BLaER1 (cell line): ENCODE results near the gene BCAS1.
A peak's percentile ranks its signal among the peaks of the same experiment; 100 is the strongest.

Source experiments
- H3K27ac ChIP-seq: shearing (Covaris generic); formaldehyde crosslinking; 2 replicates; pipeline ENCODE4 v1.8.1; 2022
- H3K27me3 ChIP-seq: shearing (Covaris generic); formaldehyde crosslinking; 2 replicates; pipeline ENCODE4 v1.8.1; 2022
- H3K36me3 ChIP-seq: shearing (Covaris generic); formaldehyde crosslinking; 2 replicates; pipeline ENCODE4 v1.8.1; 2022
- H3K4me1 ChIP-seq: shearing (Covaris generic); formaldehyde crosslinking; 2 replicates; pipeline ENCODE4 v1.8.1; 2022
- H3K4me2 ChIP-seq: shearing (Covaris generic); formaldehyde crosslinking; 2 replicates; pipeline ENCODE4 v1.8.1; 2022
- H3K4me3 ChIP-seq: shearing (Covaris generic); formaldehyde crosslinking; 2 replicates; pipeline ENCODE4 v1.8.1; 2022
- H3K9ac ChIP-seq: shearing (Covaris generic); formaldehyde crosslinking; 2 replicates; pipeline ENCODE4 v1.8.1; 2022
- H3K9me3 ChIP-seq: shearing (Covaris generic); formaldehyde crosslinking; 2 replicates; pipeline ENCODE4 v1.8.1; 2022
- H4K20me1 ChIP-seq: shearing (Covaris generic); formaldehyde crosslinking; 2 replicates; pipeline ENCODE4 v1.8.1; 2022
- Cebpa-rat ChIP-seq: shearing (Covaris generic); IDR thresholded peaks from 2 replicates; pipeline ENCODE4 v1.8.1; 2022

BCAS1 gene

GRCh38 chr20:53942472-53942816, 128.0 kb downstream of the BCAS1 start:
- TF ChIP-seq Cebpa-rat, result no peak
- Histone ChIP-seq H4K20me1 (no peaks in the 10 kb centered on the region), H3K4me2 (no peak overlapping the region; the same call in 1 of the 2 replicates), H3K27ac (no peak overlapping the region), H3K9ac (no peak overlapping the region), H3K9me3 (no peaks in the 10 kb centered on the region), H3K27me3 (no peaks in the 10 kb centered on the region), H3K36me3 (no peaks in the 10 kb centered on the region), H3K4me3 (no peak overlapping the region), H3K4me1 (peaks cover 50% of the 10 kb centered on the region)

GRCh38 chr20:53941680-53942471, 128.5 kb downstream of the BCAS1 start:
- peaks cover 56% of the 10 kb centered on the region for H3K4me1 ChIP-seq
- H3K4me3 ChIP-seq, result no peak overlapping the region
- no peak overlapping the region for H3K27ac ChIP-seq
- no peaks in the 10 kb centered on the region for H3K27me3 ChIP-seq
- H3K9me3 ChIP-seq, result no peaks in the 10 kb centered on the region
- TF ChIP-seq Cebpa-rat, result no peak
- no peaks in the 10 kb centered on the region for H3K36me3 ChIP-seq
- H3K9ac ChIP-seq, result peak overlapping the region; percentile 40; the same call in 1 of the 2 replicates
- H4K20me1 ChIP-seq, result no peaks in the 10 kb centered on the region
- peak overlapping the region; percentile 38 for H3K4me2 ChIP-seq

GRCh38 chr20:53940907-53941545, 129.4 kb downstream of the BCAS1 start:
- H3K4me1 ChIP-seq, result peaks cover 64% of the 10 kb centered on the region
- TF ChIP-seq Cebpa-rat, result no peak
- H3K9ac ChIP-seq, result no peak overlapping the region
- H3K27ac ChIP-seq, result no peak overlapping the region
- no peaks in the 10 kb centered on the region for H3K9me3 ChIP-seq
- no peaks in the 10 kb centered on the region for H3K27me3 ChIP-seq
- H4K20me1 ChIP-seq, result no peaks in the 10 kb centered on the region
- H3K4me2 ChIP-seq, result peak overlapping the region; percentile 61
- no peaks in the 10 kb centered on the region for H3K36me3 ChIP-seq
- no peak overlapping the region for H3K4me3 ChIP-seq

- peaks cover 71% of the 10 kb centered on the region for H3K4me1 ChIP-seq
- H3K27me3 ChIP-seq, result no peaks in the 10 kb centered on the region
- H3K4me3 ChIP-seq, result no peak overlapping the region
- no peaks in the 10 kb centered on the region for H4K20me1 ChIP-seq
- no peak for TF ChIP-seq Cebpa-rat
- peak overlapping the region; percentile 61 for H3K4me2 ChIP-seq
- no peaks in the 10 kb centered on the region for H3K9me3 ChIP-seq
- no peaks in the 10 kb centered on the region for H3K36me3 ChIP-seq
- no peak overlapping the region for H3K27ac ChIP-seq
- H3K9ac ChIP-seq, result no peak overlapping the region
Observed at GRCh38 chr20:53940360-53940702, 130.1 kb downstream of the BCAS1 start.

- Histone ChIP-seq H3K36me3 (no peaks in the 10 kb centered on the region), H4K20me1 (no peaks in the 10 kb centered on the region), H3K9ac (no peak overlapping the region), H3K9me3 (no peaks in the 10 kb centered on the region), H3K4me1 (peaks cover 77% of the 10 kb centered on the region), H3K27ac (peak overlapping the region; percentile 57), H3K4me2 (peak overlapping the region; percentile 61), H3K4me3 (no peak overlapping the region), H3K27me3 (no peaks in the 10 kb centered on the region)
- peak; percentile 73; the same call in 1 of the 2 replicates for TF ChIP-seq Cebpa-rat
Observed at GRCh38 chr20:53939572-53940359, 130.6 kb downstream of the BCAS1 start.

GRCh38 chr20:53939190-53939571, 131.2 kb downstream of the BCAS1 start:
- no peak overlapping the region for H3K9ac ChIP-seq
- H3K27me3 ChIP-seq, result no peaks in the 10 kb centered on the region

GRCh38 chr20:53938739-53939138, 131.7 kb downstream of the BCAS1 start:
- TF ChIP-seq Cebpa-rat, result no peak
- Histone ChIP-seq H3K36me3 (no peaks in the 10 kb centered on the region), H3K27me3 (no peaks in the 10 kb centered on the region), H3K4me2 (peak overlapping the region; percentile 61), H3K4me3 (no peak overlapping the region), H4K20me1 (no peaks in the 10 kb centered on the region), H3K27ac (peak overlapping the region; percentile 57; the same call in 1 of the 2 replicates), H3K4me1 (peaks cover 87% of the 10 kb centered on the region), H3K9ac (no peak overlapping the region), H3K9me3 (no peaks in the 10 kb centered on the region)

More at GRCh38 chr20:53939190-53939571, 131.2 kb downstream of the BCAS1 start:
- Histone ChIP-seq H3K9me3 (no peaks in the 10 kb centered on the region), H3K4me2 (peak overlapping the region; percentile 61), H3K27ac (peak overlapping the region; percentile 57), H3K4me3 (no peak overlapping the region), H4K20me1 (no peaks in the 10 kb centered on the region), H3K4me1 (peaks cover 82% of the 10 kb centered on the region), H3K36me3 (no peaks in the 10 kb centered on the region)
- TF ChIP-seq Cebpa-rat, result no peak

GRCh38 chr20:53937929-53938367, 132.4 kb downstream of the BCAS1 start:
- no peak overlapping the region for H3K4me3 ChIP-seq
- no peaks in the 10 kb centered on the region for H3K27me3 ChIP-seq
- H3K9me3 ChIP-seq, result no peaks in the 10 kb centered on the region
- H3K4me1 ChIP-seq, result peaks cover 94% of the 10 kb centered on the region
- TF ChIP-seq Cebpa-rat, result no peak
- no peaks in the 10 kb centered on the region for H4K20me1 ChIP-seq
- no peaks in the 10 kb centered on the region for H3K36me3 ChIP-seq
- no peak overlapping the region for H3K27ac ChIP-seq
- no peak overlapping the region for H3K9ac ChIP-seq
- H3K4me2 ChIP-seq, result peak overlapping the region; percentile 61

GRCh38 chr20:53937339-53937741, 133.1 kb downstream of the BCAS1 start:
- H3K27ac ChIP-seq, result no peak overlapping the region
- H3K9ac ChIP-seq, result no peak overlapping the region
- H3K4me3 ChIP-seq, result no peak overlapping the region
- H3K36me3 ChIP-seq, result no peaks in the 10 kb centered on the region
- peaks cover 92% of the 10 kb centered on the region for H3K4me1 ChIP-seq
- no peak overlapping the region for H3K4me2 ChIP-seq
- H3K27me3 ChIP-seq, result no peaks in the 10 kb centered on the region
- no peak for TF ChIP-seq Cebpa-rat
- H3K9me3 ChIP-seq, result no peaks in the 10 kb centered on the region
- no peaks in the 10 kb centered on the region for H4K20me1 ChIP-seq
